Fibroblast of lung (primary cell): ENCODE data around the gene CYSLTR1.
"Not testable (repeated sequence)": the region's sequence is repeated elsewhere in the genome, so short reads cannot be mapped to it uniquely, and the experiment has no call there.

ENCODE experiments used
- CTCF ChIP-seq, 2 donors: IDR thresholded peaks in 1 of 2; conservative IDR thresholded peaks in 1 of 2; 1 replicate in 1 of 2; 2 replicates in 1 of 2; pipeline ENCODE4 v1.5.1; 2011 to 2012; ENCODE audit warnings: low read length in 2 of 2, control low read depth in 1 of 2, inconsistent platforms in 1 of 2, low read depth in 1 of 2, mild to moderate bottlenecking in 1 of 2
- EZH2 ChIP-seq: IDR thresholded peaks from 2 replicates; pipeline ENCODE4 v1.5.1; 2012; ENCODE audit warnings: low read length, control low read depth, mild to moderate bottlenecking; ENCODE audit errors: missing control alignments

- TF ChIP-seq EZH2; CTCF (conservative IDR thresholded peaks at IDR 0.05 in 1 of 2, IDR thresholded peaks at IDR 0.05 in 1 of 2; ENCODE audit: low read depth in 1 of 2, low read length in 2 of 2): not testable (repeated sequence)
These were observed 101.4 kb downstream of the CYSLTR1 start for GRCh38 chrX:78226047-78226446.
